Retinal pigment epithelial cell (primary cell): ENCODE data around the gene REEP3.

Source experiments
- DNase-seq: peaks from one replicate; pipeline ENCODE4 v3.0.0-alpha.2; 2010; ENCODE audit warnings: low read depth
- H3K4me3 ChIP-seq: 2 replicates; pipeline ENCODE4 v1.5.1; 2011; ENCODE audit warnings: mild to moderate bottlenecking, low read length, control low read depth, moderate library complexity
- CTCF ChIP-seq: conservative IDR thresholded peaks from 2 replicates; pipeline ENCODE4 v1.5.1; 2011; ENCODE audit warnings: low read depth, low read length, control low read depth, inconsistent platforms

Gene REEP3

GRCh38 chr10:63506554-63506953 lies 14.6 kb upstream of the REEP3 start:
- TF ChIP-seq CTCF = no peak
- DNase-seq = no peak
- H3K4me3 ChIP-seq = no peak overlapping the region

DNA sequence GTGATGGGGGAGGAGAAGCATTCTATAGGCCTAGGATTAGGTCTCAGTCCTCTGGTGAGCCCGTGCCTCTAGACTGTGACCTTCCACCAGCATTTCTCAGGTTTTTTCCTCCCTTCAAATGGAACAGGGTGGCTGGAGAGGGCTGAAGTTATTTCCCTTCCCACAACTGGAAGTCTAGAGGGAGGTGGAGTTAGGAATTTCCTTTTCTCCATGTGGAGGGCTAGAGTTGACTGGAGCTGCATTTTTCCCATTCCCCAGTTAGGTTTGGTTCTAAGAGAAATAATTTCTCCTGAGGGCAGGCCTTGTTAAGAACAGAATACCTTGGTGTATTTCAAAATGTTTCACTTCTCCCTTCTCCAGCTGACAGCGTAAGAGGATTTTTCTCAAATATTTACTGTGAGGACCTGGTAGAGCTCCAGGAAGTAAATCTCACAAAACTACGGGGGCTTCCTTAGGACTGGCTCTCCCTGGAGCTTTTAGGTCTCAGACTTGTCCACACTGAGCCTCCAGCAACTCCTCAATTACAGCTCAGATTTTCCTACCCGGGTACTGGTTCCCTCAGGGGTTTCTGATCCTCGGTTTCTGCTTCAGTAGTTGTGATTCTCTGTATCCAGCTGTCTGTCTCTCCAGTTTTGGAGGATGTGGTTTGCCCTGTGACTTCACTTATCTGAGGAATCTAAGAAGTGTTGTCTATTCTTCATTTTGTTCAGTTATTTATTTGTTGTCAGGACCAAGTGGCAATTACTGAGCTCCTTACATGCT lies 6.0 kb upstream of the REEP3 start:
- H3K4me3 ChIP-seq = no peak overlapping the region
- no peak for TF ChIP-seq CTCF
- DNase-seq = no peak

DNA sequence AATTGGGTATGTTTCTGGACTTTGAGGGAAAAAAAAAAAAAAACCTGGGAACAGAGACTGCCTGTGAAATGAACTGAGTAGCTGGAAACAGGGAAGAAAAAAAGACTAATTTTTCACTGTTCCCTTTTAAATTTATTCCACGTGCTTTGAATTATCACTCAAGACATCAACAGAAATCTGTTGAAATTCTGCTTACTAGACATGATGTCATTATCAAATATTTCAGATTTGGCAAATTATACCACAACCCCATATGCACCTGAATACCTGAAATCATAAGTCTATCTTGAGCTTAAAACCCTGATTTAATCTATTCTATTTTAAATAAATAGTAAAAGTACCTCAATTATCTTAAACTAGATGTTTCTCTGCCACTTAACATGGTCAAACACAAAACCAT lies 5.0 kb upstream of the REEP3 start:
- no peak for TF ChIP-seq CTCF
- DNase-seq = no peak
- H3K4me3 ChIP-seq = no peak overlapping the region

- no peak for DNase-seq
- no peak overlapping the region for H3K4me3 ChIP-seq
- TF ChIP-seq CTCF = no peak
Observed at GRCh38 chr10:63518690-63519288, 2.4 kb upstream of the REEP3 start.

- no peak for TF ChIP-seq CTCF
- H3K4me3 ChIP-seq = peak overlapping the region; percentile 90
- DNase-seq = peak; percentile 23
Observed at GRCh38 chr10:63521416-63522276, 445 bp downstream of the REEP3 start.

GRCh38 chr10:63522277-63522687 lies 1.1 kb downstream of the REEP3 start:
- no peak for TF ChIP-seq CTCF
- DNase-seq = no peak
- H3K4me3 ChIP-seq = peak overlapping the region; percentile 90
